Activated gamma-delta T cell treated with Interleukin-2 at 50 U/mL for 16 hours (primary cell): Measurements from ENCODE around the gene PAPPA2.

Experiments used
- DNase-seq: peaks from one replicate; pipeline ENCODE4 v3.0.0-alpha.2; 2020

PAPPA2 gene

DNA sequence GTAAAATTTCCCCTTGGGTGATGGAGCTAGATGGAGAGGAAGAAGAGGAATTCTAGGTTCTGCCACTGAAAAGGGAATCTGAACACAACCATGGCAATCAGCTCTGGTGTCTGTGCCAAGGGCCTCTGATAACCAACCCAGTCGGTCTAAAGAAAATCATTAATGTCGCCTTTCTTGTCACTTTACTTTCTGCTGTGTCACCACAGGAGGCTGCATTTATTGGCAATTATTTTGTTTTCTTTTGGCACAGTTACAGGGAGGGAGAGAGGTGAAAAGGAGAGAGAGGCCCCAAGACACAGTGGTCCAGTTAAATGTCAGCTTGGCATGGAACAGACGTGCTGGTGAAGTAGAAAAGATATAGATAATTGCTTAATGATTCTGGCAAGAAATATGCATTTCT lies 414.6 kb downstream of the PAPPA2 start:
- no peak for DNase-seq

DNA sequence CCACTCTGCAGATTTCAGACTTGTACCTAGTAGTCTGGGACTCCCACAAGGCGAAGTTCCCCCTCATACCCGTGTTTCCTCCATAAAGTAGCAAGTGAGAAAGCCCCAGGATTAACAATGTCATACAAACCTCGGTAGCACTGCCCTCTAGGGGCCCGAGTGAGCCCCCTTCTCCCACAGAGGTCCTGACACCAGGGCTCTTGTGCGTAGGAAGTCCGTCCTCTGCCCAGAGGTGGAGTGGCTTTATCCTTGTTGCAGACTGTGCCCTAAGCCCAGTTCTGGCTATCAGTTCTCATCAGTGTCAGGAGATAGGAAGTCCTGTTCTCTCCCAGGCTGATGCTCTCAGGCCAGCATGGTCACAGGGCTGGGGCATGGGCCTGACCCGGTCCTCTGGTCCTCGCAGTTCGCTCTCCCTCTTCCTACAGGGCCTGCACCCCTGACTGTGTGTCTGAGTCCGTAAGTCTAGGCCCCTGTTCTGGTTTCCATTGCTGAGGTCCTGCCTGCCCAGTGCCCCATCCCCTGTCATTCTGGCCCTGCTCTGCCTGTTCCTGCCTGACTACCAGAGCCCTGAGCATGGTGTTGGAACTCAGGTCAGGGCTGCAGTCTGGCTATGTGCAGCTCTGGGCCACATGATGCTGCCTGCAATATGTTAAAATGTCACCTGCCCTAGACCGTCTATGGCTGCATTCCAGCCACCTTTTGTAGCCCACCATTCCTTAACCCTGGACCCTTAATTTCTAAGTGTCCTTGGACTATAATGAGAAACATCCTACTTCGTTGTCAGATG lies 416.0 kb downstream of the PAPPA2 start:
- no peak for DNase-seq

DNA sequence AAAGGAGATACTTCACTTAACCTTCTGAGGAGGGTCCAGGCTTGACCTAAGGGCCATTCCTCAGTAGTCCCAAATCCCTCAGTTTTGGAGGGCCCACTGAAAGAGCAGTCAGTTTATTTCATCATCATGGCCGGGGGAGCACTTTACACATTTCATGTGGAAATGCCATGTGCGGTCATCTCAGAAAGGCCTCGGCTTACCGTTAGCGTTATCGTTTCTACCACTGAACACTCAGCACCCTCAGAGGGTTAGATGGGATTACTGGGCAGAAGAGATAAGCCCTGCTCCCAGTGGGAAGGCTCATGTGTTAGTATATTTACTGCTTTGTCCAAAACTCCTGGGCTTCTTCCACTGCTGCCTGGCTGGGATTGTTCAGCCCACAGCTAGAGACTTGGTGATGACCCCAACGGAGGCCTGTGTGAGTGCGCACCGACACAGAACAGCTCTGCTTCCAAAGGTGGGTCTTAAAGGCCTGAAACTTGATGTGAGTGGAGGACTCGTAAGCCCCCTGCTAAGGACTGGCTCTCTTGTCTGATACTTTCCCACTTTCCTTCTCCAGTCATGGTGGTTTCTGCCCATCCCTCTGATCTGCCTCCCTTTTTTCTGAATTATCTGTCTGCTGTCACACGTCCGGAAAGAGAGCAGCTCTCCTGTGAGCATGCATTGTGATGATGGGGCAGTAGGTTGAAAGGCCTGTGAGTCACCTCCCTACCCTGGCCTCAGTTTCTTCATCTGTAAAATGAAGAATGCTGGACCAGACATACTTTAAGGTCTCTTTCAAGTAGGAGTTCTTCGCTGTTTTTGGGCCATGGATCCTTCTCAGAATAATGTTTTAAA lies 417.0 kb downstream of the PAPPA2 start:
- DNase-seq, result no peak

DNA sequence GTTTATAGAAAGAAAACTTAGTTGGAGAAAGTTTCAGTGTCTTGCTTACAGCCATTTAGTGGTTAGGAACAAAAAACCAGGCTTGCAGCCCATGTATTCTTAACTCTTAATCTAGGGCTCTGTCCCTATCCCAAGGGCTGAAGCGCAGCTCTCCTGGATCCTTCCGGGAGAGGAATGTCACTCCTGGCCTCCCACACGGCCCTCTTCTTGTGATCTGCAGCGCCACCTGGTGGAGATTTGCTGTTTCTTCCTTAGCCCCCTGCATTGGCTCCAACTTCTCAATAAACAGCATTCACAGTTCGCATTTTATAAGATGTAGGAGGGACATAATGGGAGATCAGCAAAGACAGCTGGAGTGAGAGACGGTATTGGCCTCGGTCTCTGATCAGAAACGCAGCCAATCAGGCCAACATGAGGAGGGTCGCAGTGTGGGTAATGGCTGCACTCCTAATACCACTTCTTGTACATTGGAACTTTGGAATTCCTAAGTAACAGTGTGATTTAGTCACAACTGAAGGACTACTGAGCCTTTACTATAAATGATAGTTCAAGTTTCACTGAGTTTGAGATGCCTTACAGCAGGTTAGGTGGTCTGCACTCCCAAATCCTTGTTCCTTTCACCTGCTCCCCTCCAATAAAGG lies 418.1 kb downstream of the PAPPA2 start:
- DNase-seq, result peak; percentile 6

DNA sequence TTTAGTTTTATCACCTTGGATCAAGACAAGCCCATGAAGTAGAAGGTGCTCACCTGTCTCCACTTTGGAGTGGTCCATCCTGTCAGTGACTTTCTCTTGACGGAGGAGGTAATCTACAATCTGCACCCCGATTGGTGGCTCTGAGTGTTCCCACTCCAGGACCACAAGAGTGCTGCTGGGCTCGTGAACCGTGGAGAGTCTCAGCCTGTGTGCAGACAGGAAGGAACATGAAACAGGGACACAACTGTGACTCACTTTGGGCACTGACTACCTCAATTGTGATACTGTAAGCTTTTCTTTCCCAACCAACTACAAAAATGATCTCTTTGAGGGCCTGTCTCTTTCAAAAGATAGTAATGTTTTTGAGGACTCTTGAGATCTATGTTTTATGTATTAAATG lies 421.3 kb downstream of the PAPPA2 start:
- no peak for DNase-seq

DNA sequence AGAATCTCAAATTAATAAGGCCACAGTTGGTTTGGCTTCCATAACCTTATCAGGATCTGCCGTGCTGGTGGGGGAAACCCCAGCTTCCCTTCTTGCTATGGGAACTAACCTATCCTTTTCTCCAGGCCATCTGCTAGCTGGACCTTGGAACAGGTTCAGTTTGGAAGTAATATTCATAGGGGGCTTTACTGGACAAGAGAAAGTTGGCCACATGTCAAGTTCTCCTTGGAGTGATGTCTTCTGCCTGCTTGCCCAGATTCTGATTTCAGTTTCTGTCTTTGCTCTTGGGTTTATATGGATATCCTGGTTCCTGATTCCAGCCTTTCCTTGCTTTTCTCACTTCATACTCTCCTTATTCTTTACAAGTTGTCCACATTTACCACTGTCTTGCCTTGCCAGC lies 421.9 kb downstream of the PAPPA2 start:
- DNase-seq, result no peak

DNA sequence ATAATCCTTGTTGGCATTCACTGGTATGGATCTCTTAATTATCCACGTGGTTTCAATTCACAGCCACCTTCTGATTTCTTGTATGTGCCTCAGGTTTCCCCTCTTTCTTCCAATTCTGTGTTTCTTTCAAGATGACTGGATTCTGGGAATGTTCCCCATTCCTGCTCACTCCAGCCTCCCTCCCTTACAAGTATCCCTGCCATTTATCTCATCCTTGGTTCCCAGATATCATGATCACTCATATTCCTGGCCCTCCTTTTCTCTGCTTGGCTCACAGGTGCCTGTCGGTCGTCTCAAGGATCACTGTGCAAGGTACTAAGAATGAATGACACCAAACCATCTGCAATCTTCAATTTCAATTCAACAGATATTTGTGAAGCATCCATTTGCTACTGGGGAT lies 422.4 kb downstream of the PAPPA2 start:
- DNase-seq, result no peak

DNA sequence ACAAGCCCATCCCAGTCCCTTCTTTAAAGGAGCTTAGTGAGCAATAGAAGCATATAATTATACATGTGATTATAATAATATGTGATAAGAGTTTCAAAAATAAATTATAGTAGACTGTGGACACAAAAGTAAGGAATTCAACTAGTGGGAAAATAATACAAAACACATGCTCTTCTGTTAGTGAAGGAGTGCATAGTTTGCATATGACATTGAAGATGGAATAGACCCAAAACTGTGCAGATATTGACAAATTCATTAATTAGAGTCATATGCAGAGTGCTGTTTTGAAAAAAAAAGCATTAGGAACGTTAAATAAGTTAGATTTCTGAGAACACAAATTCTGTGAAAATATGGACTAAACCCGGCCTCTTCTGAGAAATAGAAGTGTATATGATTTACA lies 422.8 kb downstream of the PAPPA2 start:
- no peak for DNase-seq

DNA sequence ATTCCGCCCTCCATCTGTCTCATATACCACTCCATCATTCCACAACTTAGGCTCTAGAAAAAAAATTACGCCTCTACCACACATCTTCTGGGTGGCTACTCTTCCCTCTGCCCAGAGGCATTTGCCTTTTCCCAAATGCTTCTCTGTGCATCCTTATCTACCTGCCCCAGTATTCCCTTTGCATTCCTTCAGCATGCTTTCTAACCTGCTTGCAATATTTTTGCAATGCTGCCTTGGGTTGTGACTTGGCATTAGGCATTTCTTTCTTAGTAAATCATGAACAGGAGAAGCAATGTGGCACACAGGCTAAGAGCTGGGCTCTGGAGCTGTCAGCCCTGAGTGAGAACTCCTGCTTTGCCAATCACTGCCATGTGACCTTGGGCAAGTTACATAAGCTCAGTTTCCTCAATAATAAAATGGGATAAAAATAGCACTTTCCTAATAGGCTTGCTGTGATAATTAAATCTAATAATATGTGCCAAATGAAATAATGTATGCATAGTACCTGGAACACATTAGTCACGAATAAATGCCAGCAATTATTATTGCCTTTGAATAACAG lies 425.6 kb downstream of the PAPPA2 start:
- no peak for DNase-seq

DNA sequence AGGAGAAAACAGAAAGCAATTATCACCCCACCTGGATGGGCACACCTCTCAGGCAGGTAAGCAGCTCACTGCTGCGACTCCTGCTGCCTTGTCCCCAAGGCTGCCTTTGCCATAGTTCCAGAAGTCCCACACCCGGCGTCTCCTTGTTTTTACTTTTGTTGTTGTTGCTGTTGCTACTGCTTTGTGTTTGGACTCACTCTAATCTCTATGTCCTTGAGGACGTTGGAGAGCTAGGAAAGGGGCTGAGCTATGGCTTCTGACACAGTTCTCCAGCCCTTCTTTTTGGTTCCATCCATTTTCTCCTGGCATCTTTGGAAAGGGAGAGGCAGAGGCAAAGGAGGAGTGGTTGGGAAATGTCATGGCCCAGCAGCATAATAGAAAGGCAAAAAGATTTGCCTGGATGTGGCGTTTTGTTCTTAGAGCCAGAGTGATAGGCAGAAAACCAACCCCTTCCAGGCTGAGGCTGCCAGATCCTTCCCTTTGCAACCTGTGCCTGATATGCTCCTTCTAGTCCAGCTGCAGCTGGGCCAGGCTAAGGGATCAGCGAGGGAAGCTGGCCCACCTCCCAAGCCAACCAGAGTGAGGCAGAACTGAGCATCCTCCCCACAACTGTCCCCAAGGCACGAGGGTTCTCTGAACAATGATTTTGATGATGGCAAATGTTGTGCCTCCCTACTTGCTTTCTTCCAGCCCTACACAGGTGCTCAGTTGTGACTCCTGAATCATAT lies 430.8 kb downstream of the PAPPA2 start:
- no peak for DNase-seq

DNA sequence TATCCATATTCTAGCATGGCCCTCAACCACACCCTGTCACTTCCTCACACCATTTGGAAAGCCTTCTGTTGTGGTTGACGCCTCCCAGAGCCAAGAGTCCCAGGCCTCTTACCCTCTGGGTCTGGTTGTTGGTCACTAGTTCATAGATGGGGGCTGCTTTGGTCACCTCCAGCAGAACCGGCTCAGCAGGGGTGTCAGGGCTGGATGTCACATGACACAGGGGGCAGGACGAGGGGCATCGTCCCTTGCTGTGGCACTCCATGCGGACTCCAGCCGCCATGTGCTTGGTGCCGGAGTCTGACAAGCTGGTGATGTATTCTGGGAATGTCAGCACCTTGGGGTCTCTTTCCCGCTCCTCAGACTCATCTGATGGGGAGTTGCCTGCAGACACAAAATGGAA lies 431.5 kb downstream of the PAPPA2 start:
- DNase-seq, result no peak
